ENCODE results near the gene CEMIP2. TPM values are rescaled to one million over a fixed set of nuclear protein-coding genes. Genes with fewer than 3 reads are reported as not detected.

Gene CEMIP2
- total RNA-seq, 2 experiments from 2014 or later: 58.7 to 63.5 TPM

DNA sequence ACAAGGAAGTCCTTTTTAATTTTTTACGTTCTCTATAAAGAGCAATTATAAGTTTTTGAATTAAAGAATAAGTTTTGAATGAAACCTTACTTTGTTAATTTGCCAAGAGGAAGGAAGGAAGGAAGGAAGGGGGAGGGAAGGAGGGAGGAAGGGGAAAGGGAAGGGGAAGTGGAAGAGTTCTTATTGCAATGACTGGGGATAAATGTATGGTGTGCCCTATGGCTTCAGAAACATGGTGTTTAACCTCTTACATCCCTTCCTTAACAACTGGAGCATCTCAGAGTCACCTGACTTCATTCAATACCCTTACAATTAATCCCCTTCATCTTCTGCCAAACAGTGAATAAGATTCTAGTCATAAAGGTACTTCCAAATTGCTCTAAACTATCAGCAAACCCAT lies 16.0 kb downstream of the CEMIP2 start:
- intact Hi-C loops (cut with micrococcal nuclease): no loop called here
- ChIA-PET POLR2A (interaction anchor here (0.6 to 1.6 kb wide), 5 partner anchors 13 to 60 kb away, joined by 3 to 4 read pairs (median 3); no protein-coding TSS in a partner anchor), CTCF (interaction anchor here (1.3 kb wide), 1 partner anchor 147 kb away, joined by 5 read pairs; no protein-coding TSS in a partner anchor)
- no peak overlapping the region for H3K4me3 Mint-ChIP-seq
- DNase-seq: no peak
- no peak for ATAC-seq
- no peaks in the 10 kb centered on the region for H3K9me3 Mint-ChIP-seq
- no peak overlapping the region for H3K27ac Mint-ChIP-seq
- peaks cover 58% of the 10 kb centered on the region for H3K4me1 Mint-ChIP-seq (ENCODE audit: low read depth)
- peaks cover 32% of the 10 kb centered on the region for H3K36me3 Mint-ChIP-seq (ENCODE audit: low read depth)
- TF ChIP-seq, protein P1, sequence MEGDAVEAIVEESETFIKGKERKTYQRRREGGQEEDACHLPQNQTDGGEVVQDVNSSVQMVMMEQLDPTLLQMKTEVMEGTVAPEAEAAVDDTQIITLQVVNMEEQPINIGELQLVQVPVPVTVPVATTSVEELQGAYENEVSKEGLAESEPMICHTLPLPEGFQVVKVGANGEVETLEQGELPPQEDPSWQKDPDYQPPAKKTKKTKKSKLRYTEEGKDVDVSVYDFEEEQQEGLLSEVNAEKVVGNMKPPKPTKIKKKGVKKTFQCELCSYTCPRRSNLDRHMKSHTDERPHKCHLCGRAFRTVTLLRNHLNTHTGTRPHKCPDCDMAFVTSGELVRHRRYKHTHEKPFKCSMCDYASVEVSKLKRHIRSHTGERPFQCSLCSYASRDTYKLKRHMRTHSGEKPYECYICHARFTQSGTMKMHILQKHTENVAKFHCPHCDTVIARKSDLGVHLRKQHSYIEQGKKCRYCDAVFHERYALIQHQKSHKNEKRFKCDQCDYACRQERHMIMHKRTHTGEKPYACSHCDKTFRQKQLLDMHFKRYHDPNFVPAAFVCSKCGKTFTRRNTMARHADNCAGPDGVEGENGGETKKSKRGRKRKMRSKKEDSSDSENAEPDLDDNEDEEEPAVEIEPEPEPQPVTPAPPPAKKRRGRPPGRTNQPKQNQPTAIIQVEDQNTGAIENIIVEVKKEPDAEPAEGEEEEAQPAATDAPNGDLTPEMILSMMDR (IDR thresholded peaks at IDR 0.05): no peak
- no peaks in the 10 kb centered on the region for H3K27me3 Mint-ChIP-seq

DNA sequence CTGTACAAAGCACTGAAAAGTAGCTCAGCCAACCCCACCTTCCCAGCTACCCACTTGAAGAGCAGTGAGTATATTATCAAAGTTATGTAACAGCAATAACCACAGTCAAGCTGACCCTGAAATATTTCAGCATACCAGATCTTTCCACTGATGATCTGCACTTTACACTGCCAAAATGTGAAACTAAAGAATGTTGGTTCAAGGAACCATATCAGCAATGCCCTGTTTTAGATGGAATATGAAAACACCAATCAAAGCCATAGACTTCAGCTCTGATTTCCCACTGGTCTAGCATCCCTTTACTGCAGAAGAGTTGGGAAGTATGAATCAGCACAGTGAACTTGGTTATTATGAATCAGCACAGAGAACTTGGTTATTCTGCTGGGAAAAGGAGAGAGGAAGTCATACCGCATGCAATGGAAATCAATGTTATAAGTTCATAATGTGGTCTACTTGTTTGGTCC lies 20.0 kb downstream of the CEMIP2 start:
- Mint-ChIP-seq H3K4me3 (no peak overlapping the region), H3K9me3 (no peaks in the 10 kb centered on the region), H3K27me3 (no peaks in the 10 kb centered on the region), H3K36me3 (ENCODE audit: low read depth) (peaks cover 58% of the 10 kb centered on the region), H3K4me1 (ENCODE audit: low read depth) (peaks cover 42% of the 10 kb centered on the region), H3K27ac (peak overlapping the region; percentile 34)
- ChIA-PET POLR2A (no interaction called here), CTCF (interaction anchor here (1.0 to 2.3 kb wide), 5 partner anchors 21 to 144 kb away, joined by 3 to 9 read pairs (median 6); no protein-coding TSS in a partner anchor)
- DNase-seq (no peak), ATAC-seq (no peak)
- TF ChIP-seq, protein P1 (IDR thresholded peaks at IDR 0.05): no peak
- intact Hi-C loops (cut with micrococcal nuclease): no loop called here

DNA sequence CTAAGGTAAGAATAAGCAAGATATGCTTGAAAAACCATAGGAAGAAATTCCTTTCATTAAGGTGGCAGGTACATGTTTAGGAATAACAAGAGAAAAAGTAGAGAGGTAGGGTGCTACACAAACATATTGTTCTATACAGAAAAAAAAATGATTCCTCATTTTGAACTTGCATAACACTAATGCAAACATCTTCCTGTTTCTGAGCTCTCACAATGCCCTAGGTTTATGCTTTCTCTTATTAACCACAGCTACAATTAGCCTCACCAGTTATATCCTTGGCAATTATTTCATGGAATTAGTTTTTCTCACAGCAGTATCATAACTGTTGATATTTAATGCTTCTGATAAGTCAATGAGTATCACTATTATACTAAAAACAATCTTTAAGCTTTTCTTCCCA lies 20.7 kb downstream of the CEMIP2 start:
- no peaks in the 10 kb centered on the region for H3K27me3 Mint-ChIP-seq
- intact Hi-C loops (cut with micrococcal nuclease): no loop called here
- POLR2A ChIA-PET: interaction anchor here (1.0 kb wide), 2 partner anchors 8 to 28 kb away, joined by 3 to 4 read pairs; no protein-coding TSS in a partner anchor

DNA sequence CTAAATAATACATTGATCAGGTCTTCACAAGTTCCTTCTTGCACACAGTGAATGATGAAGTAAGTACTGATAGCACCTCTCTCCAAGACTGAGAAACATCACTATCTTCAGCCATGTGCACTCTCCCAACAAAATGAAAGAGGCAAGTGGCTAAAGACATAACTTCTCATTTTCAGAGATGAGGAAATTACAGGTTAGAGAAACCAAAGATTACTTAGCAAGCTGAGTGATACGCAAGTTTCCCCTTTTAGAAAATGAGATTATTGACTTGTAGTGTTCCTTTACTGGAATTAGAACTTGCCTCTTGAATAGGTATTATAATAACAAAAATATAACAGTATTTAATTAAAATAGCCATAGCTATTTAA lies 21.6 kb downstream of the CEMIP2 start:
- ATAC-seq (no peak), DNase-seq (no peak)
- no peak overlapping the region for H3K27ac Mint-ChIP-seq
- TF ChIP-seq, protein P1 (IDR thresholded peaks at IDR 0.05): no peak
- H3K4me3 Mint-ChIP-seq: no peak overlapping the region
- no peaks in the 10 kb centered on the region for H3K9me3 Mint-ChIP-seq
- peaks cover 65% of the 10 kb centered on the region for H3K36me3 Mint-ChIP-seq (ENCODE audit: low read depth)
- intact Hi-C loops (cut with micrococcal nuclease): no loop called here
- H3K27me3 Mint-ChIP-seq: no peaks in the 10 kb centered on the region
- CTCF ChIA-PET: interaction anchor here (0.9 to 2.3 kb wide), 5 partner anchors 22 to 142 kb away, joined by 3 to 9 read pairs (median 6); no protein-coding TSS in a partner anchor
- peaks cover 28% of the 10 kb centered on the region for H3K4me1 Mint-ChIP-seq (ENCODE audit: low read depth)
- POLR2A ChIA-PET: interaction anchor here (0.9 to 1.0 kb wide), 5 partner anchors 9 to 65 kb away, joined by 3 to 4 read pairs (median 3); no protein-coding TSS in a partner anchor

More for the DNA sequence above, 20.7 kb downstream of the CEMIP2 start:
- Mint-ChIP-seq H3K4me3 (no peak overlapping the region), H3K36me3 (ENCODE audit: low read depth) (peaks cover 58% of the 10 kb centered on the region), H3K27ac (no peak overlapping the region), H3K4me1 (ENCODE audit: low read depth) (peaks cover 34% of the 10 kb centered on the region), H3K9me3 (no peaks in the 10 kb centered on the region)
- TF ChIP-seq, protein P1 (IDR thresholded peaks at IDR 0.05): no peak
- ATAC-seq (no peak), DNase-seq (no peak)
- CTCF ChIA-PET: interaction anchor here (0.6 to 2.3 kb wide), 7 partner anchors 21 to 291 kb away, joined by 3 to 9 read pairs (median 3); no protein-coding TSS in a partner anchor

DNA sequence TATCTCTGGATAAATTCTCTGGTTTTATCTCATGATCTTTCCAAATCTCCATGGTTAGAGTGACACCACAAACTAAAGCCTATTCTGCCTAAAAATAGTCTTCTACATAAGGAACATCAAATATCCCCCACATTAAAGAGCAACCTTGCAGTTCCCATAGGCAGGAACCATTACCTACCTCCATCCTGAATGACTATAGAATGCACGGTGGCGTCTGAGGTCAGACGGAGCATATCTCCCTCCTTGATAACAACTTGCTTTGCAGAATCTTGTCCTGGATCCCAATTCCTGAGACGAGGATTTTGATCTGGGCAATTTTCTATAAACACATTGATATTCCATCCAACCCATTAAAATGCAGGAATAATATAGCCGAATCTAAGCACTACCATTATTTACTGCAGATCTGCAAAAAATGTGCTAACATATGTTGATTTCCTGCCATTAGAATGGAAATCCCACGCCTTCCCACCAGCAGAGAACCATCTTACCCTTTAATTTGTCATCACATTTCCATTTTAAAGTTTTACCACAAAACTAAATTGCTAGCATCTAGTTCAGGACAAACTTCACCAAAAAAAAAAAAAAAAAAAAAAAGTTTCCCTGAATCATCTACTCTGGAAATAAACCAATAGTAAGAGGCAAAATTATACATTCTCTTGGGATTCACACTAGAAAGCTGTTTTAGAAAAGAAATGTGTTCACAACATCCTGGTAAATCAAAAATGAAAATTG lies 22.1 kb downstream of the CEMIP2 start:
- TF ChIP-seq, protein P1 (IDR thresholded peaks at IDR 0.05): no peak
- H3K9me3 Mint-ChIP-seq: no peaks in the 10 kb centered on the region
- POLR2A ChIA-PET: interaction anchor here (0.9 to 1.0 kb wide), 4 partner anchors 10 to 65 kb away, joined by 3 to 4 read pairs (median 3); no protein-coding TSS in a partner anchor

More for the DNA sequence above, 22.1 kb downstream of the CEMIP2 start:
- ATAC-seq (no peak), DNase-seq (no peak)
- Mint-ChIP-seq H3K4me1 (ENCODE audit: low read depth) (peaks cover 26% of the 10 kb centered on the region), H3K4me3 (no peak overlapping the region), H3K27me3 (no peaks in the 10 kb centered on the region), H3K27ac (peak overlapping the region; percentile 46), H3K36me3 (ENCODE audit: low read depth) (peaks cover 65% of the 10 kb centered on the region)
- CTCF ChIA-PET: interaction anchor here (0.9 to 2.3 kb wide), 3 partner anchors 60 to 141 kb away, joined by 3 to 9 read pairs (median 6); no protein-coding TSS in a partner anchor
- intact Hi-C loops (cut with micrococcal nuclease): no loop called here

Measured in activated CD8-positive, alpha-beta T cell treated with anti-CD3 and anti-CD28 coated beads for 36 hours (primary cell).